H1 (cell line): Measurements from ENCODE around the gene CELF2. TPM values are rescaled to one million over a fixed set of nuclear protein-coding genes. Genes with fewer than 3 reads are reported as not detected.

Experiments used
- ATF3 ChIP-seq: IDR thresholded peaks from 2 replicates; pipeline ENCODE4 v1.6.1; 2011; ENCODE audit warnings: low read depth, mild to moderate bottlenecking, low read length; ENCODE audit not compliant: insufficient read depth
- CHD7 ChIP-seq: fragments of 300-600 bp; sonication (generic); IDR thresholded peaks from 2 replicates; pipeline ENCODE4 v1.7.1; 2012; ENCODE audit warnings: low read length, moderate library complexity, mild to moderate bottlenecking, inconsistent platforms; ENCODE audit not compliant: insufficient replicate concordance
- POLR2AphosphoS5 ChIP-seq: IDR thresholded peaks from 2 replicates; pipeline ENCODE4 v1.6.1; 2011; ENCODE audit warnings: low read depth, low read length
- SAP30 ChIP-seq: fragments of 300-600 bp; sonication (generic); IDR thresholded peaks from 2 replicates; pipeline ENCODE4 v1.7.1; 2012; ENCODE audit warnings: low read length, moderate library complexity, mild to moderate bottlenecking, inconsistent platforms; ENCODE audit not compliant: insufficient read depth, insufficient replicate concordance
- SIX5 ChIP-seq: IDR thresholded peaks from 2 replicates; pipeline ENCODE4 v1.6.1; 2011; ENCODE audit warnings: mild to moderate bottlenecking, low read depth, low read length
- polyA plus RNA-seq, 7 experiments: library from polyadenylated mRNA; depleted of rRNA in 3 of 7; stranded (reverse) in 5 of 7; unstranded in 2 of 7; fragments of >200 nt in 5 of 7; fragments of 200-250 nt in 2 of 7; gene quantifications; 1 replicate in 5 of 7; 2 replicates in 1 of 7; 4 replicates in 1 of 7; pipeline versions ENCODE4 v1.2.1 to v1.2.3, GENCODE V29; 2011 to 2013; ENCODE audit warnings: missing spikeins in 2 of 7, mixed read lengths in 2 of 7
- total RNA-seq: library from RNA; stranded (reverse); fragmentation: NEBNext Ultra II Directional; extraction: Animal tissue kit (Norgen Biotek cat#: 25700); gene quantifications from 2 replicates; pipeline ENCODE4 v1.2.1, GENCODE V29; 2021

CELF2 gene
- total and polyA plus RNA-seq, 2 of the 8 experiments (the other 6 are each of a cell fraction or from before 2014, with no cell fraction given) = 18.3 to 22.7 TPM

- TF ChIP-seq CHD7 = no peak
- TF ChIP-seq SIX5 = no peak
- TF ChIP-seq SAP30 = no peak
- TF ChIP-seq POLR2AphosphoS5 = no peak
- TF ChIP-seq ATF3 = no peak
Measured at GRCh38 chr10:11253385-11254002, 235.8 kb downstream of the CELF2 start (continued).
